Myocyte (in vitro differentiated cells): Measurements from ENCODE around the gene RAP1A. TPM values are rescaled to one million over a fixed set of nuclear protein-coding genes. Genes with fewer than 3 reads are reported as not detected.

ENCODE experiments used
- DNase-seq: peaks from one replicate; pipeline ENCODE4 v3.0.0-alpha.2; 2012; ENCODE audit warnings: low read depth
- total RNA-seq: library from RNA; depleted of rRNA; stranded (reverse); fragments of >200 nt; gene quantifications from 2 replicates; pipeline ENCODE4 v1.2.3, GENCODE V29; 2014

Gene RAP1A
- total RNA-seq, 1 donor from 2014 or later, result 19.2 TPM

DNA sequence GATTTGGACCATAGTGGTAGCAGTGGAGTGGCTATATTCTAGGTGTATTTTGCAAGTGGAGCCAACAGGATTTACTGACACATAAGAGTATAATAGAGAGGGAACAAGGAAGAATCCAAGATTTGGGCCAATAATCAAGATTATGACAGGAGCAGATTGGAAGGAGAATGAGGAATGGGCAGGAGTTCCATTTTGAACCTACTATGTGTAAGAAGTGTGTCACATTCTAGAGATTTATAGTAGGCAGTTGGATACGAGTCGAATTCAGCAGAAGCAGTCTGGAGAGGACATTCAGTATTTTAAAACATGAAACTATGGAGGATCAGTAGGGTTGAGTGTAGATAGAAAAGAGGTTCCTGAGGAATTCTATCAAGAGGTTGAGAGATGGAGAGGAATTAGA is 97.9 kb downstream of the RAP1A start:
- no peak for DNase-seq

DNA sequence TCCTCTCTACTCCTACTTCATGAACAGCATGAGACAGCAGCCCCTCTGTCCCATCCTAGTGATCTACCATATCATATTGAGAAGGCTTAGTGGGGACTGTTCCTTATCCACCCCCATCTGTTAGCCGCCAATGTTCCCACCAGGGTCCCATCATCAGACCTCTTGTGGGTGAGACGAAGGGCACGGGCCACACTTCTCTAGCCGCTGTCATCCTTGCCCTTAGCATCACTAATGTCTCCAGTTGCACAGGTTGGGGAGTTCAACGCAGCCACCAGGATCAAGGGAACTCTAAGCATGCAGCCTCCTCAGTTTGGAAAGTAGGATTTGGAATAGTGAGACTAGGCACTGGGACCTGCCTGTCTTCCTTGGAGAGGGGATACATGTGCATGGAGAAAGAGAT is 99.5 kb downstream of the RAP1A start:
- no peak for DNase-seq

DNA sequence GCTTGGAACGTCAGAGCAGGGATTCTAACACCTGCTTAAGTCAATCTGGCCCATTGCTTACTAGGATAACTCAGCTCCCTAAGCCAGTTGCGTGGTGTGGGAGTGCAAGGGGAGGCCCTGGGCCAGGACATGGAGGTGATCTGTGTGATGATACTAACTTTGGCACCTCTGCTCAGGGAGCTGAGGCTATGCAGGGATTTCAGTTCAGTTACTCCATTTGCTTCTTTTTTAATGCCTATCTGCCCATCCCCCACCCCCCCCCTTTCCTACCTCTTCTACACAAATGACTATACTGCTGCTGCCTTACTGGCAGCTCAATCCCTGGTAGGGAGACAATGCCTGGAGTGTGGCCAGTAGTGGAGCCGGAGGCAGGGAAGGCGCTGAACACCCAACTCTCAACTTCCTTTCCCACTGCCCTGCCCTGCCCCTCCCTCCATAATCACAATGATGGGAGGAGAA is 100.1 kb downstream of the RAP1A start:
- peak; percentile 96 for DNase-seq

DNA sequence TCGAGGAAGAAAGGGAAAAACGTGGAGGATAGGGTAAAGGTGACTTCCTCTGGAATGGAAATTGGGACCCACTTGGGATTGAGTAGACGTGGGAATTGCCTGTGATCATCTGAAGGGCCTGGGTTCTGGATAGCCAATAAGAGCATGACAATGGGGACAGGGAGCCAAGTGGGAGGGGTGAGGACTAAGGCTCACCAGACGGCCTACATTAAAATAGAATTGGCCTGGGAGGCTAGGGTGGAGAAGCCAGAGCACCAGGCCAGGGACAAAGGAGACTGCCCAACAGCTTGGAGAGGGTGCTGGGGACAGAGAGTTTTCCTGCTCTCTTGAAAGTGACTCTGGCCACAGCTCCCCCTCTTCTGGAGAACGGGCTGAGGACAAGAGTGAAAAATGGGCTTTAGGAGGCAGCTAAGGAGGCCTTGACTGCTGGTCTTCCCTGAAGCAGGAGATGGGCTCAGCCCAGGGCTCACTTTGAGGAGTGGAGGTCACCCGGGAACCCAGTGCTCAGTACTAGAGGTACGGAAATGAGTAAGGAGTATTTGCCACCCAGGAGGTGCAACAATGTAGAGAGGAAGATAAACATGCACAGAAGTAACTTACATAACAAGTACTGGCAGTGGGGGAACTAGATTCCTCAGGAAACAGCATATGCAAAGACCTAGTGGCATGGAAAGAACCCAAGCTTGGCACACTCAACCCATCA is 100.8 kb downstream of the RAP1A start:
- DNase-seq, result peak; percentile 58

DNA sequence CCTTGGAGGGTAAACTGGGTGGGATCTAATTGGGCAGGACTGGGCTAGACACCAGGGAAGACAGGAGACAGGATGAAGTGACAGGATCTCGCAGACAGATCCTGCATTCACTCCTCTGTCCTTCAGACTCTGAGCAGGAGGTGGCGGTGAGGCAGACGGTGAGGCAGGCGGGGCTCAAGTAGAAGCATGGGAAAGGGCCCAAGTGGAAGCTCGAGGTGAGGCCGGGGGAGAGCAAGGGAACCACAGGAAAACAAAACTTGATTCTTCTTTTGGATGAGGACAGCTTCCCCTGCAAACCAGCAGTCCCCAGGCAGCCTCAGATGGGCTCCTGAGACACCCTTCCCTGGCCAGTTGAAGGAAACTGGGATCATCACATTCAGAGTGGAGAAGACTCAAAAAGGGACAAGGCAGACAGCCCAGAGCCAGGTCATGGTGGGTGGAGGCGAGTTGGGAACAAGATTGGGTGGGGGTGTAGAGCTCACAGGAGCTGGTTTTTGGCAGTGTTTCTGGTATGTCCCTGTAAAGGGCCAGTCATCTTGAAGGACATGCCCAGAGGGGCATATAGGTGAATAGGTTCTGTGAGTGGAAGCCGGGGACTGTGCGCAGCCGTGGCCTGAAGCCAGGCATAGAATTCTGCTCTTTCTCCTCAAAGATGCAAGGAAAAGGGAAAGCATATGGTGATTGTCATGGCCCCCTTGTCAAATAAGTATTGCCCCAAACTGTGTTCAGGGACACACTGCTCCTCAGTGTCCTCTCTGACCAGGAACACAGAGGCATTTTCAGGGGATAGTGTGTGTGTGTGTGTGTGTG is 101.6 kb downstream of the RAP1A start:
- DNase-seq, result peak; percentile 53

DNA sequence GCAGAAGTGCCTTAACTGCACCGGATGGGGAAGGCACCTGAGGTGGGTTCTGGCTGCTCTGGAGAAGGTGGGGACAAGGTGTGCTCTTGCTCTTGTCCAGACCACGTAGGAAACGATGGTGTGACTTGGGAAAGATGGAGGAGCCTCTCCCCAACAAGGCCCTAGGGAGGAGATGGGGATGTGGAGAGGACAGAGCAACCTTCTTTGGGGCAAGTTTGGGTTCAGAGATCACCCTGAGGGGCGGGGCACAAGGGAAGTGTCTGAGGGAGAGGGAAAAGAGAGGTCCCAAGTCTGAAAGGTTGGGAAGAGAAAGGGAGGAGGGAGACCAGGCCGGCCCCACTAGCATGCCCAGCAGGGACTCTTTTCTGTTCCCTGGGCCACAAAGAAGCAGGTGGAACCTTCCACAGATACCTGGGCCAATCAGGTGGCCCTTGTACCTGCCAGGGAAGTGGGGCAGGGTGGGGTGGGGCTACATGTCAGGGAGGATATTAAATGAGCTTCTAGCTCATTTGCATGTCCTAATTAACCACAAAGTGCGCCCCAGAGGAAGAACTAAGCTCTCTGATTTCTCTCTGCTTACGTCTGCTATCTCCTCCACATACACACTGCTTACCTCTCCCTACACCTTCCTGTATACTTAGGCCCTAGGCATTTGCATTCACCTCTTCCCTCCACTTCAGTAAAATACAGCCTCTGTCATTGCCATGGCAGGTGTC is 103.7 kb downstream of the RAP1A start:
- DNase-seq, result no peak

DNA sequence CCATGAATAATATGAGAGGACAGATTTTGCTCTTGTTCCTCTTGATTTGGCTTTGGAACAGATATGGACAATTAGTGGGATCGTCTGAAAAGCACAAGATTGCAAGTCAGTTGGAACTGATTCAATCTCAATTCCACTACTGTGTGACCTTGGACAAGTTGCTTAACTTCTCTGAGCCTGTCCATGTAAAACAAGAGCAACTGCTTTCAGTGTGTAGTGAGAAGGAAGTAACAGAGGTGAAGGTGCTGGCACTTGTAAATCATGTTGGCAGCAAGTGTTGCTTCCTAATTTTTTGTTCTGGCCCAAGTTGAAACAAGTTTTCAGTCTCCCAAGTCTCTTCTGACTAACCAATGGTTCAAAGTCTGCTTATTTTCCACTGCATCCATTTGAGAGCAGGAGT is 104.3 kb downstream of the RAP1A start:
- no peak for DNase-seq

DNA sequence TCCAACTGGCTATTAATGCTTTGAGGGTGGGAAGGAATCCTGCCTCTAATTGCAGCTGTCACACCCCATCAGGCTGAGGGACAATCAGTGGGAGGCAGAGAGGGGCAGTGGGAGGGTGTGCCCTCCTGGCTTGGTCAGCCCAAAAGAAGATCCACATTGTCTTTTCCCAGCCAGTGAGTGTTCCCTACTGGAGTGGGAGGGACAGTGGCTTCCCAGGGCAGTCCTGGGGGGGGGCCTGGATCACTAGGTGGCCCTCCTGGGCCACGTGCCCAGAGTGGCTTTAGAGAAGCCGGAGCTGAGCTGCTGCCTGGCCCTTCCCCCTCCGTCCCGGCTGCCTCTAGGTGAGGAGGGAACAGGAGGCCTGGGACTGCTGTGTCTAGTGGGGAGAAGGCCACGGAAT is 105.6 kb downstream of the RAP1A start:
- peak; percentile 98 for DNase-seq

DNA sequence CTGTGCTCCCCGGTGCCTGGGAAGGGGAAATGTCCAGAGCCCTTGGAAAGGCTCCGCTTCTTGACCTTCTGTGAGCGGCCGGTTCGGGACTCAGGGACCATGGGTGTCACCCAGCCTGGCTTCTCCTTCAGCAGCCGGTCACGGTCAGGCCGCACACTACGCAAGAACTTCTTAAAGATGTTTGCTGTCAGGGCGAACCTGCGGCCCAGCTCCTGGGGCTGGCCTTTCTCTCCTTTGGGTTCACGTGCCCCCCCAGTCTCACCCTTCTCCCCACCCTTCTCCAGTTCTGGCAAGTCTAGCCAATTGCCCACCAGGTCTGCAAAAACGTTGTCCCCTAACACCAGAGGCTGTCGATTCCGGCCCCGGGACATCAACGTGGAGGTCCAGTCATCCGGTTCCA is 107.5 kb downstream of the RAP1A start:
- DNase-seq, result no peak

DNA sequence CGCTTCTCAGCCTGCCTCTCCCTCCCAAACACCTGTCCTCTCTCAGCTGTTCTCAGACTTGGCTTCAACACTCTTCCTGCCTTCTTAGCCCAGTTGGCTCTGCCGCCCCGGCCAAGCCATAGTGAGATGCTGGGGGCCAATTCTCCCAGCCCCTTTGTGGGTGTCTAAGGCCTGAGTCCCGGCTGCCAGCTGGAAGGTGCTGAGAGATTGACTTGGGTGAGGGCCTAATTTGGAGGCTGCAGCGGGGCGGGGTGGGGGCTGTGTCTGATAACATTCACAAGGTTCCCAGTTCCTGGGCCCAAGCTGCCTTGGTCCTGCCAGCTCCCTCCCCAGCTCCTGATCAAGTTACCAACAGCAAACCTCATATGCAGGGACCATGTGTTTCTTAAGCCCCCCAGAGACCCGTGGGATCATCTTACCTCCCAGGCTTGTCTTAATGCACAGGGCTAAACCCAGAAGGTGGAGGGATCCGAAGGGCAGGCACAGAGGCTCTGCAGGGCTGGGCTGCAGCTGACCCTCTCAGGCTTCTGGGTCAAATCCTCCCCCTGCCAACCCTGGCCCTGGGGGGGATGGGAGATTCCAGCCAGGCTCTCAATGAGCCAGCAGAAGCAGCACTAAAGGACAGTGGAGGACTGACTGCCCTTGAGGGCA is 109.8 kb downstream of the RAP1A start:
- peak; percentile 99 for DNase-seq

DNA sequence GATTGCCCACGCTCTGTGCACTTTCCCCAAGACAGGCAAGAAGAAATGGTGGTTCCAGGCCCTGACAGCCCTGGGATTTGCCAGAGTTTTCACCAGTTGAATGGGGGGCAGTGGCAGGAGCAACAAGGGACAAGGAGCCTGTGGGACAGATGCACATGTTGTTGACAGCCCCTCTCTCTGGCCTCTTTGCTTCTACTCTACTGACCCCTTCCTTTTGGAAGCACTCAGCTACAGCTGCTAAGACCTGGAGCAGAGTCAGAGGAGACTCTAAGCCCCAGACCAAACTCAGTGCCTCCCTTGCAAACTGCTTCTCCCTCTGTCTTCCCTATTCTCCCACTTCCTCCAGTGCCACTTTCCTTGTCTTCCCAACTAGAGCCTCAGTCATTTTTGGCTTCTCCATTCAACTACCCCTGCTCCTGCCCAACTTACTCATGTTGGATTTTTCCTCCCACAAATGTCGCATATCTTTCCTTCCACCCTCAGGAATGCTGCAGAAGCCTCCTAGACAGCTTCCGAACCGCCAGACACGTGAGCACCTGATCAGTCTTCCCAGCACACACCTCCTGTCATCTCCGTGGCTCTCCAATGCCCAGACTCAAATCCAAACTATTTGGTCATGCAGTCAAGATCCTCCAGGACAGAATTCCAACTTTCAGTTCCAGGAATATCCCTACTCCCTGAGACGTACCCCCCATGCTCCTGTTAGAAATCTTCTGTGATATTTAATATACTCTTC is 110.5 kb downstream of the RAP1A start:
- peak; percentile 42 for DNase-seq

DNA sequence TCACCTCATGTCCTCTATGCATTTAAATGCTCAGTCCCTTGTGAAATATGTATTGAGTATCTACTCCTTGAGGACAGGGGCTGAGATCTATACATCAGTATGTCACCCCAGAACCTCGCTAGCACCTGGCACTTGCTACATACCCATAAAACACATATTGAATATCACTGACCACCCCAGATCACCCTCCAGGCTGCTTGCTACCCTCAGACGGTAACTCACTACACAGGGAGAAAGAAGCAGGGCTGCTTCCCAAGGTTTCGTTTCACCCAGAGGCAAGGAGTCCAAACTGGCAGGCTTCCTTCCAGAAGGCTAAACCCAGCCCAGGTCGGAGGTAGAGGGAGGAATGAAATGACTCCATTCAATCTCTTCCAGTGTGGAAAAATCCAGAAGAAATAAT is 111.1 kb downstream of the RAP1A start:
- DNase-seq, result no peak

DNA sequence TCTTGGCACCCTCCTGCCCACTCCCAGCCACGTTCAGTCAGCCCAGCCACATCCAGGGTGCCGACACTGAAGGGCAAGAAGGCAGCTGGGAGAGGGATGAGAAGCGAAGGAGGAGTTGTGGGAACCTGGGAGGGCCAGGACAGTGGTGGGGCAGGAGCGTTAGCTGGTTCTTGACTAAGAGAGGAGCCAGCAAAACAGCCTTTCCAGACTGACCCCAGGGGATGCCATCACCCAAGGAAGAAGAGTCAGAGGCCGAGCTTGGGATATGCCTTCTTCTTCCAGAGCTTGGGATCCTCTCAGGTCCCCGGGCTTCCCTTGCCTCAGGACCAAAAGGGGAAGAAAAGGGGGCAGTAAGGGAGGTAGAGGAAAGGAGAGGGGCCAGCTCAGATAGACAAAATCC is 112.4 kb downstream of the RAP1A start:
- DNase-seq, result no peak

DNA sequence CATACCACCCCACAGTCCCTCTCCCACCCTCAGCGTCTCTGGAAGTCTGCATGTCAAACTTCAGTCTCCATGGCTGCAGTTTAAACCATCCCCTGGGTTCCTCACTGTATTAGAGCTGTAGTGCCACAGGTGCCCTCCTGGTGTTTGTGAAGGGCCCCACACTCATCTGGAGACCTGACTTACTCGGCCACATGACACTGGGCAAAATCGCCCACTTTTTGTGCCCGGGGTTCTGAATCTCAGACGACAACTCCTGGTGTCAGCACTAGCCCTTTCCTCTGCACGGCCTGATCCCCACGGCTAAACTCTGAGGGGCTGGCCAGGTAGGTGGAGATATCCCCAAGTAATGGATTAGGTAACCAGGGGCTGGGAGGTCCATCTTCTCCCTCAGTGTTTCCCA is 113.1 kb downstream of the RAP1A start:
- no peak for DNase-seq

DNA sequence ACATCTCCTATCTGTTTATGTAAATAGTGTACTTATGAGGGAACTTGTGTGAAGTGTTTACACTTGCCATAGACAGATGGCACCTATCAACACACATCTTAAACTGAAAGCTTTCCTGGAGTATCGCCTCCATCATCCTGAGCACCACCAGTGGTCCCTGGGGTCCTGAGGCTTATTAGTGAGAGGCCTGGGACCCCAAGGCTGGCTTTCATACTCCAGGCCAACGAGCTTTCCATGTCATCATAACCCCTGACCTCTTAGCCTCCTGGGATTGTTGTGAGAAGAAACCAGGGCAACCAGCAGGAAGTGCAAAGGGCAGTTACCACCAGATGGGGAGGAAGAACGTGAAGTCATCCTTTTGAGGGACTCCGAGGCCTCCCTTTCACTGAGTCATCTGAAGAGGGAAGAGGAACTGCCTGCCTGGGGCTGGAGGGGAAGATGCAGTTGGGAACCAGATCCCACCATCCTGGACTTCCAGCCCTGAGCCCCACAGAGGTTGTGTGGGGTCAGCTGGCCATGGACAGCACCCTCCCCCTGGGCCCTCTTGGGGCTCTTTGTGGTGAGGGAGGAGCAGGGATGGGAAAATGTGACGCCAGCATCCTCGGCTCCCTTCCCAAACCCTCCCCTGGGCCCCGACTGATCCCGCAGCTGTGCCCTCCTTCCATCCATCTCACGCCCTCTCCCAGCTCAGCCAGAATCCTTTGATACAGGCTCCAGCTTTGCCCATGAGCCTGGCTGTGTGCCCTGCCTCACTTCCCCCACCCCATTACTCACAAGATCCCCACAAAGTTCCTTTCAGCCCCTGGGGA is 113.8 kb downstream of the RAP1A start:
- DNase-seq, result peak; percentile 97

DNA sequence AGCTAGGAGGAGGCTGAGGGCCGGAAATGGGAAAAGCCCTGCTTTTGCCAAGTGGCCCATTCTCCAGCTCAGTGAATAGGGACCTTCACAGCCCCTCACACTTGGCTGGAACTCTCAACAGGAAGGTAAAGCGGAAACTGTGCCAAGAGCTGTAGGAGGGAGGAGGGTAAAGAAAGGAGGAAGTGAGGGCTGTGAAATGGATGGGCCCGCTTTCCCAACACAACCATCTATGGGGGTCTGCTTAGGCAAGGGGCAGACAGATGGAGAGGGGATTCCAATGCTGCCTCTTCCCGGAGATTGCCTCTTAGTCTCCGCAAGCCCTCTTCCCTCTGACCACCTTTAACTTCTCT is 114.4 kb downstream of the RAP1A start:
- no peak for DNase-seq

DNA sequence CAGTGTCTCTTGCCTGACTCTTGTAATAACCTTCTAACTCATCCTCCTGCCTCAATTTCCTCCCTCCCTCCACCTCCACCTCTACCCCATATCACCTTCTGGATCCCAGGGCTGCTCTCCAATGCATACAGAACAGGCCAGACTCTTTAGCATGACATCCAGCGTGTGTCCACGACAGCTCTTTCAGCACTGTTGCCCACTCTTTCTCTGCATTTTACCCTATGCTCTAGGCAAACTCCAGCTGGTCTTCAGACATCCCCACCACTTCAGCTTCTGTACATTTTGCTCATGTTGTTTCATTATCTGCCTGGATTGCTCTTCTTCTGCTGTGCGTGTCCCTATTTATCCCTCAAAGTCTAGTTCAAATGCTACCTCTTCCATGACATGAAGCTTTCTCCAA is 114.8 kb downstream of the RAP1A start:
- DNase-seq, result no peak

DNA sequence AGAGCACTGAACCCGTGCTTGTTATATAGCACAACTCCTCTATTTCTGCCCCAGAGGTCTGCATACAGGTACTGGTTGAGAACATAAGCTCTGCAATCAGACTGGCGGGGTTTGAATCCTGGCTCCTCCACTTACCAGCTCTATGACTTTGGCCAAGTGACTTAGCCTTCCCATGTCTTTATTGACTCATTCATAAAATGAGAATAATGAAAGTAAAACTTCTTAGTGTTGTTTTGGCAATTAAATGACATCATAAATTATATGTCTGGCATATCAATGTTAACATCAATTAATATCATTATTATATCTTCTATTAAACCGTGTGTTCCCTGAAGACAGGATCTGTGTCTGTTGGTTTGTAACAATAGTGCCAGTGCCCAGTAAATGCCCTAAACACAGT is 115.3 kb downstream of the RAP1A start:
- DNase-seq, result no peak

DNA sequence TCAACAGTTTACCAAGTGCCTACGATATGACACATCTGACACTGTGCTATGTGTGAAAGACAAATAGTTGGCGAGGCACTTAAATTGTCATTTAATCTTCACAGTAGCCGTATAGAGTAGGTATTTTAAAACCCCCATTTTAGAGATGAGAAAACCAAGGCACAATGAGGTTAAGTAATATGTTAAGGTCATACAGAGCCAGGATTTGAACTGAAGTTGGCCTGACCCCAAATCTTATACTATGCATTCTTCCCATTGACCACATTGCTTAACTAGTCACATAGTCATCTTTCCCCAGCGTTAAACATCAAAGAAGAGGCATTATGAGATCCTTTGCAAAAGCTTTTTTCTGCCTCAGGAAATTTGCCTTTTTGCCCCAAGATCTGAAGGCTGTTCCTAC is 115.7 kb downstream of the RAP1A start:
- no peak for DNase-seq

DNA sequence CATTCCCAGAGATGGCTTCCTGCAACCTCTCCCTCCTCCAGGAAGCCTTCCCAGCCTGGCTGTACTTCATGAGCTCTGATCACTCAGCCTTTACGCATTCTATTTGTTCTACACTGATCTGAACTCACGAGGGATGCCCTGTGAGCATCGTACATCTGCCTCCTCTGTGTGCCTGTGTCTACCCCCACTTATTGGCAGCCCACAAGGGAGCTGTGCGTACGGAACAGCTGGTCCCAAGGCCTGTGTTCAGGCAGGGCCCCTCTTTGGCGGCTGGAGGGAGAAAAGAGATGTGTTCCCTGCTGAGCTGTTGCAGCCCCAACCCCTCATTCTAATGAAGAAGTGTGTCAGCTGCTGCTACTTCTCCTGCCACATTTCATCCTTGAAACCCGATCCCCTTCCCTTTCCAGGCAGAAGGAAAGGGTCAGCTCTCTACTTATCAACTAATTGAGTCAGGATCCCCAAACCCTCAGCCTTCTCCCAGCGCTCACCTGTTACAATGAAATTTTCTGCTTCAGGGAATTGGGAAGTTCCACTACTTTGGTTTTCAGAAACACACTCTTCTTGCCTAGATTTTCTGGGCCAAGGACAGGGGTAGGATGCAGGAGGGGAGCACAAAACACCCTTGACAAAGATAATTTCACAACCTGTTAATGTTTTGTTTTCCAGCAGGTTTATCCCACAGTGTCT is 116.4 kb downstream of the RAP1A start:
- peak; percentile 95 for DNase-seq
